ENCODE measurements around the gene APOL5. TPM values are rescaled to one million over a fixed set of nuclear protein-coding genes. Genes with fewer than 3 reads are reported as not detected.

Gene APOL5
- total RNA-seq, 3 donors from 2014 or later, result not detected

DNA sequence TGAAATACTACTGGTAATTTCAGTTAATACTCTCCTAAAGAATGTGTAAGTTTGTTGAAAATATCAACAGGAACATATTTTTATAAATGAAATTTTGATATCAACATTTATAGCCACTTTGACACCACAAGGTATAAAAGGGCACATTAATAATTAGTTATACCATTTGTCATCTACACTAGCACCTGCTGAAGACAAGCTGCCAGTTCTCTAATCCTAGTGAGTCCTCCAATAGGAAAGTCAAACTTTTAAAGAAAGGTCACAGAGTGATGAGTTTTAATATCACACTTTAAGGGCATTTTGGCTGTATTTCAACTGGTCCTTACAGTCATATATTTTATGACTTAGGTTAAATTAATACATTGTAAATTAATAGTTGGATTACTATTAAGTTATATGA lies 52.3 kb downstream of the APOL5 start:
- Histone ChIP-seq H3K9me3 (no peaks in the 10 kb centered on the region), H3K4me3 (no peak overlapping the region), H3K27ac (no peak overlapping the region), H3K4me1 (no peaks in the 10 kb centered on the region), H3K27me3 (no peaks in the 10 kb centered on the region), H3K36me3 (no peaks in the 10 kb centered on the region)
- intact Hi-C loops (cut with DNase I; ENCODE audit: low total_unique reads), result no loop called here
- no peak for DNase-seq (ENCODE audit: low spot score in 2 of 2)
- TF ChIP-seq POLR2A (IDR thresholded peaks at IDR 0.05), result no peak
- TF ChIP-seq, protein P1, sequence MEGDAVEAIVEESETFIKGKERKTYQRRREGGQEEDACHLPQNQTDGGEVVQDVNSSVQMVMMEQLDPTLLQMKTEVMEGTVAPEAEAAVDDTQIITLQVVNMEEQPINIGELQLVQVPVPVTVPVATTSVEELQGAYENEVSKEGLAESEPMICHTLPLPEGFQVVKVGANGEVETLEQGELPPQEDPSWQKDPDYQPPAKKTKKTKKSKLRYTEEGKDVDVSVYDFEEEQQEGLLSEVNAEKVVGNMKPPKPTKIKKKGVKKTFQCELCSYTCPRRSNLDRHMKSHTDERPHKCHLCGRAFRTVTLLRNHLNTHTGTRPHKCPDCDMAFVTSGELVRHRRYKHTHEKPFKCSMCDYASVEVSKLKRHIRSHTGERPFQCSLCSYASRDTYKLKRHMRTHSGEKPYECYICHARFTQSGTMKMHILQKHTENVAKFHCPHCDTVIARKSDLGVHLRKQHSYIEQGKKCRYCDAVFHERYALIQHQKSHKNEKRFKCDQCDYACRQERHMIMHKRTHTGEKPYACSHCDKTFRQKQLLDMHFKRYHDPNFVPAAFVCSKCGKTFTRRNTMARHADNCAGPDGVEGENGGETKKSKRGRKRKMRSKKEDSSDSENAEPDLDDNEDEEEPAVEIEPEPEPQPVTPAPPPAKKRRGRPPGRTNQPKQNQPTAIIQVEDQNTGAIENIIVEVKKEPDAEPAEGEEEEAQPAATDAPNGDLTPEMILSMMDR (IDR thresholded peaks at IDR 0.05), result no peak
- TF ChIP-seq POLR2AphosphoS5 (IDR thresholded peaks at IDR 0.05), result no peak

DNA sequence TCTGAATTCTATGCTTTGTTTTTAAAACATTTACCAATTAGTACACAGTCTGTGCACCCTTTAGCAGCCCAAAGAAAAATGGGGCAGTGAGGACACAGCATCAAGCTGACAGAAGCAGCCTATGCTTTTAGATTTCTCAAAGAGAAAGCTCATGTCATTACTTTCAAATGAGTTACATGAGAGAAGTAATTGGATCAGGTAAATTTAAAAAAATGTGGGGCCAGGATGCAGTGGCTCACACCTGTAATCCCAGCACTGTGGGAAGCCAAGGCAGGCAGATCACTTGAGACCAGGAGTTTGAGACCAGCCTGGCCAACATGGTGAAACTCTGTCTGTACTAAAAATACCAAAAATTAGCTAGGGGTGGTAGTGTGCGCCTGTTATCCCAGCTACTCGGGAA lies 57.7 kb downstream of the APOL5 start:
- TF ChIP-seq POLR2AphosphoS5 (IDR thresholded peaks at IDR 0.05), result no peak
- TF ChIP-seq, protein P1 (IDR thresholded peaks at IDR 0.05), result no peak
- TF ChIP-seq POLR2A (IDR thresholded peaks at IDR 0.05), result no peak
- Histone ChIP-seq H3K36me3 (no peaks in the 10 kb centered on the region), H3K4me1 (no peaks in the 10 kb centered on the region), H3K27me3 (no peaks in the 10 kb centered on the region), H3K27ac (no peak overlapping the region), H3K9me3 (no peaks in the 10 kb centered on the region), H3K4me3 (no peak overlapping the region)
- DNase-seq (ENCODE audit: low spot score in 2 of 2), result no peak
- intact Hi-C loops (cut with DNase I; ENCODE audit: low total_unique reads), result no loop called here

DNA sequence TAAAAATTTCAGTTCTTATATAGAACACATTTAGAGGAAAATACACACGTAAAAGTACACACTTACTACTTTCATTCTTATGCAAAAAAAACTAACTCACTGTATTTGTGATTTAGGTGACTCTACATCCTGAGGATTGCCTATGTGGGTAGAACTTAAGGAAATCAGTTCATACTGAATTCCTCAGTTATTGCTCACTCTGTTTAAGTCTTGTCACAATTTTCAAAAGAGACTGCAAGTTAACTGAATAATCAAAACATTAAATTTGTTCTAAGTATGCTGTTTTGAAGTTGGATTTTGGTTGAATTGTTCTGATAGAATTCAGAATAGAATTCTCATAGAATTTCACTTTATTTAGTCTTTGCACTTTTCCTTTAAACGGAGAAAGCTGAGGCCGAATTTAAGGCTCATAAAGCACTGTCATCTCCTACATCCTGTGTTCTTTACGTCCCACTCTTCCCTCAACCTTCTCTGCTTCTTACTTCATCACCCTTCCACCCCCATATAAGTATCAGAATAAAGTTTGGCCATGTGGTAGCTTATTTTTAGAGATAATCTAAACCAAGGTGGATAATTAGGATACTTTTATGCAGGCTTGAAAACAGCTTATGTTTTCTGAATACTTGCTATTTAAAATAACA lies 59.8 kb downstream of the APOL5 start:
- Histone ChIP-seq H3K4me3 (no peak overlapping the region), H3K4me1 (no peaks in the 10 kb centered on the region), H3K36me3 (no peaks in the 10 kb centered on the region)

More for the DNA sequence above, 59.8 kb downstream of the APOL5 start:
- TF ChIP-seq, protein P1 (IDR thresholded peaks at IDR 0.05), result no peak
- TF ChIP-seq POLR2AphosphoS5 (IDR thresholded peaks at IDR 0.05), result no peak
- no peak for TF ChIP-seq POLR2A (IDR thresholded peaks at IDR 0.05)
- Histone ChIP-seq H3K9me3 (no peaks in the 10 kb centered on the region), H3K27me3 (no peaks in the 10 kb centered on the region), H3K27ac (no peak overlapping the region)
- DNase-seq (ENCODE audit: low spot score in 2 of 2), result no peak
- intact Hi-C loops (cut with DNase I; ENCODE audit: low total_unique reads), result no loop called here

Other genes starting within 250 kb of the APOL5 start
- gene RASD2, start 177.0 kb upstream of the APOL5 start, total RNA-seq, result 1 to 10 TPM in 1 of 3 donors, under 1 TPM in 2; 0.16 to 1.3 (median 0.88) TPM
- gene MB, start 100.5 kb upstream of the APOL5 start, total RNA-seq, result 10 to 100 TPM in 1 of 3 donors, 1 to 10 TPM in 1, under 1 TPM in 1; 0.48 to 13.1 (median 10.0) TPM
- 10 to 100 TPM; 21.2 to 59.7 (median 25.6) TPM for gene APOL6, start 69.4 kb upstream of the APOL5 start, total RNA-seq